ENCODE measurements around the gene KLB. TPM values are rescaled to one million over a fixed set of nuclear protein-coding genes. Genes with fewer than 3 reads are reported as not detected.

Gene KLB
- total and polyA plus RNA-seq, 4 donors, result 13.5 to 31.0 (median 22.8) TPM

GRCh38 chr4:39375478-39375877 is 31.3 kb upstream of the KLB start:
- Histone ChIP-seq H3K36me3 (ENCODE audit: control insufficient read depth in 4 of 4, insufficient read depth in 3 of 4, low read depth in 1 of 4, low read length in 3 of 4) (no peaks in the 10 kb centered on the region), H3K27me3 (ENCODE audit: control insufficient read depth in 4 of 4, insufficient read depth in 4 of 4, low read length in 3 of 4) (no peaks in the 10 kb centered on the region), H3K4me3 (ENCODE audit: low read depth in 1 of 3, low read length in 3 of 3) (no peak overlapping the region), H3K9me3 (ENCODE audit: control insufficient read depth in 4 of 4, low read length in 3 of 4) (no peaks in the 10 kb centered on the region), H3K4me1 (ENCODE audit: control insufficient read depth in 4 of 4, insufficient read depth in 4 of 4, low read length in 3 of 4) (peaks cover 2 to 8% (median 5%) of the 10 kb centered on the region in 4 donors), H3K27ac (ENCODE audit: low read depth in 1 of 2, low read length in 2 of 2) (peak overlapping the region; percentile 62 to 71), H3K9ac (ENCODE audit: low read depth in 1 of 2, low read length in 2 of 2) (peak overlapping the region in 1 of 2 donors; percentile 48)
- peak; percentile 41 to 65 for TF ChIP-seq RAD21 (IDR thresholded peaks at IDR 0.05)
- no peak for TF ChIP-seq ATF3 (IDR thresholded peaks at IDR 0.05)
- TF ChIP-seq GABPA (IDR thresholded peaks at IDR 0.05 in 1 of 2, conservative IDR thresholded peaks at IDR 0.05 in 1 of 2), result no peak
- TF ChIP-seq SP1 (IDR thresholded peaks at IDR 0.05), result peak; percentile 75
- peak; percentile 82 for TF ChIP-seq YY1 (IDR thresholded peaks at IDR 0.05)
- TF ChIP-seq, protein P1, sequence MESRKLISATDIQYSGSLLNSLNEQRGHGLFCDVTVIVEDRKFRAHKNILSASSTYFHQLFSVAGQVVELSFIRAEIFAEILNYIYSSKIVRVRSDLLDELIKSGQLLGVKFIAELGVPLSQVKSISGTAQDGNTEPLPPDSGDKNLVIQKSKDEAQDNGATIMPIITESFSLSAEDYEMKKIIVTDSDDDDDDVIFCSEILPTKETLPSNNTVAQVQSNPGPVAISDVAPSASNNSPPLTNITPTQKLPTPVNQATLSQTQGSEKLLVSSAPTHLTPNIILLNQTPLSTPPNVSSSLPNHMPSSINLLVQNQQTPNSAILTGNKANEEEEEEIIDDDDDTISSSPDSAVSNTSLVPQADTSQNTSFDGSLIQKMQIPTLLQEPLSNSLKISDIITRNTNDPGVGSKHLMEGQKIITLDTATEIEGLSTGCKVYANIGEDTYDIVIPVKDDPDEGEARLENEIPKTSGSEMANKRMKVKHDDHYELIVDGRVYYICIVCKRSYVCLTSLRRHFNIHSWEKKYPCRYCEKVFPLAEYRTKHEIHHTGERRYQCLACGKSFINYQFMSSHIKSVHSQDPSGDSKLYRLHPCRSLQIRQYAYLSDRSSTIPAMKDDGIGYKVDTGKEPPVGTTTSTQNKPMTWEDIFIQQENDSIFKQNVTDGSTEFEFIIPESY (IDR thresholded peaks at IDR 0.05), result peak; percentile 51
- TF ChIP-seq HNF4A (conservative IDR thresholded peaks at IDR 0.05), result peak; percentile 69 to 73
- no peak for TF ChIP-seq NR2F2 (IDR thresholded peaks at IDR 0.05)
- no peak for TF ChIP-seq HNF4G (IDR thresholded peaks at IDR 0.05)
- no peak for TF ChIP-seq CTCF (IDR thresholded peaks at IDR 0.05; ENCODE audit: low read depth, low read length, missing input control)
- TF ChIP-seq TAF1 (conservative IDR thresholded peaks at IDR 0.05), result peak; percentile 24
- no peak for TF ChIP-seq FOXA2 (IDR thresholded peaks at IDR 0.05)
- TF ChIP-seq EGR1 (IDR thresholded peaks at IDR 0.05; ENCODE audit: low read depth in 2 of 2), result no peak
- TF ChIP-seq JUND (IDR thresholded peaks at IDR 0.05), result peak; percentile 12 to 45
- peak; percentile 56 for TF ChIP-seq REST (IDR thresholded peaks at IDR 0.05)
- peak; percentile 35 for TF ChIP-seq MAX (IDR thresholded peaks at IDR 0.05)
- TF ChIP-seq FOXA1 (IDR thresholded peaks at IDR 0.05), result no peak
- peak; percentile 57 to 66 for TF ChIP-seq RXRA (IDR thresholded peaks at IDR 0.05)
- no peak for DNase-seq (ENCODE audit: low spot score)
- WGBS, result 32% methylated on average over 4 of the region's 4 CpGs
